HG02885 (cell line): Measurements from ENCODE around the gene DOLPP1.

ENCODE experiments used
- ATAC-seq: cut with Tn5 transposase; IDR thresholded peaks from one replicate; pipeline ENCODE4 v1.9.1; 2021; ENCODE audit warnings: mild to moderate bottlenecking; ENCODE audit not compliant: unreplicated experiment, poor library complexity

DOLPP1 gene

DNA sequence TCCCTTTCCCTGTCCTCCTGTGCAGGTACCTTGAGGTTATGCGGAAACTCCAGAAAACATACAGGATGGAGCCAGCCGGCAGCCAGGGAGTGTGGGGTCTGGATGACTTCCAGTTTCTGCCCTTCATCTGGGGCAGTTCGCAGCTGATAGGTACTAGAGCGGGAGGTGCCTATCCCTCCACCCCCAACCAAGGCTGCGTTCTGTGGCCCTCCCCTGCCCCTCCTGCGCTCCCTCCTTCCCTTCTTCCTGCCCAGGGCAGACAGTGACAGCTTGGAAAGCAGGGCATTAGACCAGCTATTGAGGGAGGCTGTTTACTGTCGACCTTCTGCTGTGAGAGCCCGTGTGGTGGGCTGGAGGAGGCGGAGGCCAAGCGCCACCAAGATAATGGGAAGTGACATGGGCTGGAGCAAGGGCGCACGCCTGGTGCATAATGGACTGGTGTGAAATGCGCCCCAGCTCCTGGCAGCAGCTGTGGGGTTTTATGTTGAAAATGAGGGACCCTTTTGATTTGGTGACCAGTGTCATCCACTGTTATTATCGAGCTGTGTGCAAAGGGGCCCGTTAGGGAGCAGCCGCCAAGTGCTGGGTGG is 55.6 kb downstream of the DOLPP1 start:
- no peak for ATAC-seq

DNA sequence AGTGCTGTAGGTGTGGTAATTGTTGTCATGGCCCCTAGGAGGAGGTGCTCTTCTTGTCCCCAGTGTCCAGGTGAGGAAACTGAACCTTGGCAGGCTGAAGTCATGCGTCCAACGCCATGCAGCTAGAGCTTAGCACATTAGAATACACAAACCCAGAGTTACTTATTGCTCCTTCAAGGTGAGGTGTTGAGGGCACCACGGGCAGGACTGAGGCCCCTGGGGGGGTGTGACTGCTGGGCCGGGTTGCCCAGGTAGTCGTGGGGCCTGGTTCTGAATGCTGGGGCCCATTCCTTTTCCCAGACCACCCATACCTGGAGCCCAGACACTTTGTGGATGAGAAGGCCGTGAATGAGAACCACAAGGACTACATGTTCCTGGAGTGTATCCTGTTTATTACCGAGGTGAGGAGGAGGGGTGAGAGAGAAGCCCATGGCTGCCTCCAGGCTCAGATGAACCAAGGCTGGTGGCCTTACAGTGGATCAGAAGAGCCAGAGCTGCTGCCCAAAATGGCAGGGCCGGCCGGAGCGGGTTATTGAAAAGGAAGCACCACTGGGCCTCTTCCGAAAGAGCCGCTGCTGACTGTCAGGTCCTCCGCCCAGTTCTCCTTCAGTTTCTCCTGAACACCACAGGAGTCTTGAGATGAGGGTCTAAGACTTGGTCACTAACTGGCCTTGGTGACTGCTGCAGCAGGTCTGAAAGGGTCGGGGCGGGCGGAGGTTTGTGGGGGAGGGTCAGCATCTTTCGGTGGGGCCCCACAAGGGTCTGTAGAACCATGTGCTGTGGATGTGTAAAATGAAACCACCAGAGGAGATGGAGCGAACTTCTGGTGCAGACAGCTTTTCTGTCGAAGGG is 56.6 kb downstream of the DOLPP1 start:
- ATAC-seq: no peak

DNA sequence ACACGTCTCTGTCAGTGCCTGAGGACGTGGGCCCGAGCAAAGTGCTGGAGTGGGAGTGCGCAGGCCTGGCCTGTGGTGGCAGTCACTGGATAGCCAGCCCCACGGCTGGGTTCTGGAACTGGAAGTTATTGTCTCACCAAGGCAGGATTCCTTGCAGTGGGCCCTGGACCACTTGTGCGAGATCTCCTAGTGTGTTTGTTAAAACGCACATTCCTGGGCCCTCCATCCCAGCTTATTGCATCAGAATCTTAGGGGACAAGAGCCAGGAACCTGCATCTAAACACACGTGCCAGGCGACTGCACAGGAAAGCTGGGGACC is 57.2 kb downstream of the DOLPP1 start:
- no peak for ATAC-seq

DNA sequence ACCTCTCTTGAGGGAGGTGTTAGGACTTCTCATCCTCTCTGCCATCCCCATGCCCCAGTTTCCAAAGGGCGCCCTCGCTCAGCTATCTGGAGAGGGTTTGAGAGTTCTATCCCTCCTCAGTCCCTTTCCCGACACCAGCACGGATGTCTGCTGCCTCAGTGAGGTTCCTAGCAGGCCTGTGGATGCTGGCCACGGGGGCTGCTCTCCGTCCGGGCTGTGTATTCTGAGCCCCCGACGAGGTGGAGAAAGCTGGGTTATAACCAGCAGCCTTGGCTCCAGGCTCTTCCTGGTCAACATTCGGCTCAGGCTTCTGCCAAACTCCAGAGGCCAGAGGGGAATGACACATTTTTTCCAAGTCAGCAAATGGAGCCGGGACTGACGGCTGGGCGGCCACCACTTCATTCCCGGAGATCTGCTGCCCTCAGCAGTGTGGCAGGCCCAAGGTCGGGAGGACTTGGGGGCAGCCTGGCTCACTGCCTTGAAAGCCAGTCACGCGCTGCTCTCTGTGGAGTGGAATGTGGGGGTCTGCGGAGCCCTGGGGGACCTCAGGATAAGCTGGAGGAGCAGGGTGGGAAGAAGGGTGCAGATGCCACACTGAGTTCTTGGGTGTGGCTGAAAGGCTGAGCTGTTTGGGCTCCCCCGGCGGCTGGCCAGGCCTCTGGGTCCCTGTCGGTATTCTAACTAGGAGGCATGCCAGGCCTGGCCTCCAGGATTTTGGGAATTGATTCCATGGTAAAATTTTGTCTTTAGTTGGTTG is 57.7 kb downstream of the DOLPP1 start:
- no peak for ATAC-seq

DNA sequence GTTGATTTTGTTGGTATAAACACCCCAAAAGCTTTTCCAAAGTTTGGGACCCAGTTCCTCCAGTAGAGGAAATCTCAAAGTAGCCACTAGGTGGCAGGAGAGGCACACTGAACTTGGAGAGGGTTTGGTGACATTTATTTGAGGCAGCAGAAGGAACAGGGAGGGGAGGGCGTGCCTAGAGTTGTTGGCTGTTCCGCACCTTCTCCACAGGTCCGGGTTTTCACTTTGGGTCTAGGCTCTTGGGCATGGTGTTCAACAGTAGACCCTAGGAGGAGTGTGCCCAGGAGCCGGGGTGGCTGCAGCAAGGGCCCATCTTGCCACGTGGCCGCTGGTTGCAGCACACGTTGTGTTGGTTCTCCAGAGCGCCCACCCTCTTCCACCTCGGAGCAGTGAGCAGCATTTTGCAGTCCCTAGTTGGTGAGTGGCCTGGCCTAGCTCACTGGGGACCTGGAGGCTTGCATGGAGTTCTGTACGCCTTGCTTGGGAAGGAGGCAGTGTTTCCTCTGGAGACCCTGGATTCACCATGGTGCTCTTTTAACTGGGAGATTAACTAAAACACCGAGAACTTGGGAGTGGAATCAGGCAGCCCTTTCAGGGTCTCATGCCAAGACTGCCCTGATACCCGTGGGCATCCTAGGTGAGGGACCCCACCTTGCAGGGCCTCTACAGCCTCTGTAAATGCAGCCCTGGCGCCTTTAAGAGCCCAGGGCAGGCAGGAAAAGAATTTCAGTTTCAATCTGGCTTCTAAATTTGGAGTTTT is 58.5 kb downstream of the DOLPP1 start:
- no peak for ATAC-seq

DNA sequence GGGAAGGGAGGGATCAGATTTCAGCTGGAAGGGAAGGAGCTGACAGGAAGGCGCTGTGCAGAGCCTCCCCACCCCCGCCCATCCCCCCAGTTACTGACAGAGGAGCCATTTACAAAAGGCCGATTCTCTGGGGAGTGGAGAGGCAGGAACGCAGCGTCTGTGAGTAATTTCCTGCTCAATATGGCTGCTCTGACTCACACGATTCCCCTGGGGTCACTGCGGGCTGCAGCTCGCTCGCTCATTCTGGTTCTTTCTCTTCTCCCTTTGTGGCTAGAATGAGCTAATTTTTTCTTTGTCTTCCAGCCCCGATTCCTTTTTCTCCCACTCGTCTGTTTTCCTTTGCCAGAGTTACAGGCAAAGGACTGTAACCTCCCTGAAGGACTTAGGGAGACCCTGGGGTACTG is 59.1 kb downstream of the DOLPP1 start:
- ATAC-seq: peak; percentile 65
